Spleen (tissue), 11 donors: Measurements from ENCODE around the gene NUFIP2. TPM values are rescaled to one million over a fixed set of nuclear protein-coding genes. Genes with fewer than 3 reads are reported as not detected.

Experiments used
- DNase-seq: peaks from one replicate; pipeline ENCODE4 v3.0.0-alpha.2; 2020
- H3K27ac ChIP-seq, 8 donors: fragments of 200-600 bp; sonication (generic) in 7 of 8; 1 replicate in 4 of 8; 2 replicates in 4 of 8; pipeline versions ENCODE4 v1.5.0 to v1.8.0; 2016 to 2021; ENCODE audit warnings: inconsistent platforms in 4 of 8, mild to moderate bottlenecking in 4 of 8, moderate library complexity in 1 of 8
- H3K27me3 ChIP-seq, 7 donors: fragments of 200-600 bp; sonication (generic) in 6 of 7; replicated peaks in 1 of 7; 1 replicate in 4 of 7; 2 replicates in 3 of 7; pipeline versions ENCODE4 v1.5.0 to v1.8.0; 2016 to 2021; ENCODE audit warnings: inconsistent platforms in 3 of 7, mild to moderate bottlenecking in 1 of 7
- H3K36me3 ChIP-seq, 6 donors: fragments of 200-600 bp; sonication (generic) in 5 of 6; 1 replicate in 4 of 6; 2 replicates in 2 of 6; pipeline versions ENCODE4 v1.5.0 to v1.8.0; 2016 to 2021; ENCODE audit warnings: inconsistent platforms in 2 of 6
- H3K4me1 ChIP-seq, 6 donors: fragments of 200-600 bp; sonication (generic) in 5 of 6; 1 replicate in 3 of 6; 2 replicates in 3 of 6; pipeline versions ENCODE4 v1.5.0 to v1.8.0; 2016 to 2021; ENCODE audit warnings: inconsistent platforms in 3 of 6
- H3K4me3 ChIP-seq, 8 donors: fragments of 200-600 bp; sonication (generic) in 7 of 8; 1 replicate in 4 of 8; 2 replicates in 4 of 8; pipeline versions ENCODE4 v1.5.0 to v1.8.0; 2016 to 2021; ENCODE audit warnings: inconsistent platforms in 4 of 8, mild to moderate bottlenecking in 4 of 8, moderate library complexity in 2 of 8
- H3K9me3 ChIP-seq, 8 donors: fragments of 200-600 bp; sonication (generic) in 7 of 8; 1 replicate in 4 of 8; 2 replicates in 4 of 8; pipeline versions ENCODE4 v1.5.0 to v1.8.0; 2016 to 2021; ENCODE audit warnings: inconsistent platforms in 4 of 8
- CTCF ChIP-seq, 11 experiments: fragments of 200-600 bp in 7 of 11; fragments of 450-650 bp in 4 of 11; sonication (generic) in 4 of 11; IDR thresholded peaks in 8 of 11; conservative IDR thresholded peaks in 3 of 11; 1 replicate in 7 of 11; 2 replicates in 4 of 11; pipeline versions ENCODE4 v1.4.0 to v1.8.0; 2016 to 2021; ENCODE audit warnings: antibody characterized with exemption in 11 of 11, inconsistent platforms in 4 of 11, mild to moderate bottlenecking in 1 of 11
- POLR2A ChIP-seq, 3 donors: fragments of 450-650 bp; IDR thresholded peaks; one replicate each; pipeline ENCODE4 v1.5.1; 2017; ENCODE audit warnings: antibody characterized with exemption in 3 of 3, mild to moderate bottlenecking in 1 of 3
- POLR2AphosphoS5 ChIP-seq, 3 donors: sonication (generic); formaldehyde crosslinking; IDR thresholded peaks; one replicate each; pipeline ENCODE4 v1.5.1; 2017; ENCODE audit warnings: antibody characterized with exemption in 3 of 3
- whole genome bisulfite sequencing, 5 donors: extraction: QIAGEN DNeasy Blood & Tissue Kit in 3 of 5; methylation state at CpG; one replicate each; pipeline versions ENCODE4 v1.1.5 to v1.1.7; 2013 to 2018; 5-methylcytosine and 5-hydroxymethylcytosine counted together
- intact Hi-C: fragments of 100-400 bp; cut with DNase I; formaldehyde crosslinking; loops from one replicate; pipeline ENCODE4 v1.15.0; 2023; ENCODE audit warnings: low total_unique reads
- polyA plus RNA-seq, 3 donors: library from polyadenylated mRNA; stranded (reverse); fragments of 200-250 nt; gene quantifications; one replicate each; pipeline ENCODE4 v1.2.1, GENCODE V29; 2013
- total RNA-seq, 7 donors: library from RNA; depleted of rRNA in 3 of 7; stranded (reverse); fragments of >200 nt in 3 of 7; fragmentation: NEBNext Ultra II Directional in 4 of 7; extraction: Animal tissue kit (Norgen Biotek cat#: 25700) in 4 of 7; gene quantifications; one replicate each; pipeline versions ENCODE4 v1.1.0 to v1.2.1, GENCODE V29; 2016 to 2021
- donor health status: healthy with polysubstance abuse.
- donor health status: DM: no; HTN: no; CAD: no; lungs with moderate emphysema.
- donor health status: DM: no; HTN: no; CAD: no.
- donor health status: Bipolar disorder and iron deficiency.
- donor health status: healthy.
- donor health status: DM: no; HTN: no; CAD: no.
- donor health status: DM: yes; HTN: yes; CAD: no.

NUFIP2 gene
- total and polyA plus RNA-seq, 10 donors, result 8.7 to 68.4 (median 54.9) TPM

- Histone ChIP-seq H3K4me3 (no peak overlapping the region), H3K4me1 (peaks cover 0 to 23% (median 8%) of the 10 kb centered on the region in 6 donors), H3K36me3 (no peaks in the 10 kb centered on the region), H3K27ac (no peak overlapping the region), H3K27me3 (no peaks in the 10 kb centered on the region), H3K9me3 (no peaks in the 10 kb centered on the region)
- TF ChIP-seq POLR2AphosphoS5 (IDR thresholded peaks at IDR 0.05), result no peak
- TF ChIP-seq CTCF (IDR thresholded peaks at IDR 0.05 in 8 of 11, conservative IDR thresholded peaks at IDR 0.05 in 3 of 11), result peak in 3 of 11 experiments; percentile 5 to 14 (median 8)
- 59 to 68% (median 63%) methylated on average over 4 of the region's 4 CpGs for WGBS, 5 donors
- no peak for DNase-seq
- intact Hi-C loops, result no loop called here
These were observed 50.2 kb downstream of the NUFIP2 start for GRCh38 chr17:29243792-29244191.

- 90 to 96% (median 92%) methylated on average over 6 of the region's 6 CpGs for WGBS, 5 donors
- DNase-seq, result no peak
- H3K4me1 ChIP-seq, result peaks cover 0 to 23% (median 8%) of the 10 kb centered on the region in 6 donors
- no peaks in the 10 kb centered on the region for H3K27me3 ChIP-seq
- no peak overlapping the region for H3K27ac ChIP-seq
- H3K9me3 ChIP-seq, result no peaks in the 10 kb centered on the region
- intact Hi-C loops, result no loop called here
- TF ChIP-seq CTCF (IDR thresholded peaks at IDR 0.05 in 8 of 11, conservative IDR thresholded peaks at IDR 0.05 in 3 of 11) (no peak), POLR2A (IDR thresholded peaks at IDR 0.05) (no peak), POLR2AphosphoS5 (IDR thresholded peaks at IDR 0.05) (no peak)
- H3K36me3 ChIP-seq, result no peaks in the 10 kb centered on the region
- H3K4me3 ChIP-seq, result no peak overlapping the region
These were observed 51.2 kb downstream of the NUFIP2 start for GRCh38 chr17:29242790-29243189.

- intact Hi-C loops, result no loop called here
- Histone ChIP-seq H3K9me3 (no peaks in the 10 kb centered on the region), H3K4me3 (no peak overlapping the region), H3K36me3 (no peaks in the 10 kb centered on the region), H3K27ac (no peak overlapping the region), H3K27me3 (no peaks in the 10 kb centered on the region), H3K4me1 (peaks cover 0 to 25% (median 8%) of the 10 kb centered on the region in 6 donors)
- no peak for TF ChIP-seq POLR2A (IDR thresholded peaks at IDR 0.05)
- TF ChIP-seq POLR2AphosphoS5 (IDR thresholded peaks at IDR 0.05), result no peak
- no peak for TF ChIP-seq CTCF (IDR thresholded peaks at IDR 0.05 in 8 of 11, conservative IDR thresholded peaks at IDR 0.05 in 3 of 11)
- no peak for DNase-seq
- WGBS, 5 donors, result 82 to 100% (median 93%) methylated on average over 1 of the region's 1 CpG
These were observed 51.9 kb downstream of the NUFIP2 start for GRCh38 chr17:29242051-29242450.

GRCh38 chr17:29240968-29241963 lies 52.7 kb downstream of the NUFIP2 start:
- peaks cover 0 to 20% (median 8%) of the 10 kb centered on the region in 6 donors for H3K4me1 ChIP-seq
- TF ChIP-seq POLR2AphosphoS5 (IDR thresholded peaks at IDR 0.05) (no peak), POLR2A (IDR thresholded peaks at IDR 0.05) (no peak), CTCF (IDR thresholded peaks at IDR 0.05 in 8 of 11, conservative IDR thresholded peaks at IDR 0.05 in 3 of 11) (no peak)
- intact Hi-C loops, result no loop called here
- H3K9me3 ChIP-seq, result no peaks in the 10 kb centered on the region
- peak overlapping the region in 4 of 8 donors; percentile 33 to 60 (median 50) for H3K27ac ChIP-seq
- no peak for DNase-seq
- 76 to 91% (median 85%) methylated on average over 7 to 9 of the region's 9 CpGs for WGBS, 5 donors
- H3K27me3 ChIP-seq, result no peaks in the 10 kb centered on the region
- H3K36me3 ChIP-seq, result no peaks in the 10 kb centered on the region
- no peak overlapping the region for H3K4me3 ChIP-seq
